IMR-90 (cell line): ENCODE results near the gene FAM20C. TPM values are rescaled to one million over a fixed set of nuclear protein-coding genes. Genes with fewer than 3 reads are reported as not detected.

Experiments
- ATAC-seq: fragments of 200-7000 bp; cut with Tn5 transposase; 2 replicates; pipeline ENCODE4 v1.9.1; 2020; ENCODE audit warnings: low read depth, mild to moderate bottlenecking, moderate library complexity
- BruUV-seq: library from RNA; stranded (reverse); fragments of 400-500 nt; replicated peaks from 2 replicates; lab custom pipeline; 2021; lab: Mats Ljungman, UMichigan
- CTCF ChIA-PET: fragments of 300-600 bp; formaldehyde crosslinking; extraction: SDS; loops from one replicate; lab custom pipeline; 2021; ENCODE audit warnings: antibody characterized with exemption; lab: Yijun Ruan, JAX
- POLR2A ChIA-PET: fragments of 300-600 bp; sonication (Branson Sonifier 250); formaldehyde crosslinking; loops from one replicate; lab custom pipeline; 2022; ENCODE audit warnings: antibody characterized with exemption; ENCODE audit not compliant: unreplicated experiment; lab: Charles Lee
- DNase-seq: peaks from one replicate; pipeline ENCODE4 v3.0.0; 2013
- H2AFZ ChIP-seq: replicated peaks from 2 replicates; pipeline ENCODE3; 2013; ENCODE audit warnings: low read length, mild to moderate bottlenecking; ENCODE audit not compliant: poor library complexity
- H2AK5ac ChIP-seq: 2 replicates; pipeline ENCODE4 v1.6.1; 2013; ENCODE audit warnings: low read depth, low read length, inconsistent platforms
- H2AK9ac ChIP-seq: replicated peaks from 2 replicates; pipeline ENCODE3; 2013; ENCODE audit warnings: mild to moderate bottlenecking, low read depth, low read length, moderate library complexity; ENCODE audit not compliant: poor library complexity
- H2BK120ac ChIP-seq: 2 replicates; pipeline ENCODE4 v1.6.1; 2013; ENCODE audit warnings: low read depth, low read length, inconsistent platforms
- H2BK15ac ChIP-seq: 3 replicates; pipeline ENCODE4 v1.6.1; 2013; ENCODE audit warnings: low read depth, low read length, inconsistent platforms
- H2BK20ac ChIP-seq: 2 replicates; pipeline ENCODE4 v1.6.1; 2013; ENCODE audit warnings: low read depth, mild to moderate bottlenecking, inconsistent platforms, low read length, moderate library complexity
- H2BK5ac ChIP-seq: 2 replicates; pipeline ENCODE4 v1.6.1; 2013; ENCODE audit warnings: mild to moderate bottlenecking, low read depth, low read length, inconsistent platforms; ENCODE audit not compliant: poor library complexity, severe bottlenecking
- H3K14ac ChIP-seq: replicated peaks from 2 replicates; pipeline ENCODE4 v1.6.1; 2013; ENCODE audit warnings: low read depth, low read length, inconsistent platforms
- H3K18ac ChIP-seq: 2 replicates; pipeline ENCODE4 v1.6.1; 2013; ENCODE audit warnings: low read depth, low read length, control low read depth
- H3K23ac ChIP-seq: 2 replicates; pipeline ENCODE4 v1.6.1; 2013; ENCODE audit warnings: low read depth, low read length, inconsistent platforms
- H3K27ac ChIP-seq: 2 replicates; pipeline ENCODE4 v1.5.1; 2013; ENCODE audit warnings: mild to moderate bottlenecking, control low read depth, low read length; ENCODE audit not compliant: insufficient read depth
- H3K27me3 ChIP-seq: 2 replicates; pipeline ENCODE4 v1.6.1; 2013; ENCODE audit warnings: low read length; ENCODE audit not compliant: control insufficient read depth, insufficient read depth
- H3K36me3 ChIP-seq: 2 replicates; pipeline ENCODE4 v1.6.1; 2013; ENCODE audit warnings: low read length, mixed read lengths; ENCODE audit not compliant: control insufficient read depth, insufficient read depth
- H3K4ac ChIP-seq: 2 replicates; pipeline ENCODE4 v1.6.1; 2013; ENCODE audit warnings: low read depth, low read length, inconsistent platforms
- H3K4me1 ChIP-seq: 2 replicates; pipeline ENCODE4 v1.6.1; 2013; ENCODE audit warnings: low read length, mixed read lengths; ENCODE audit not compliant: control insufficient read depth, insufficient read depth
- H3K4me2 ChIP-seq: 2 replicates; pipeline ENCODE4 v1.6.1; 2013; ENCODE audit warnings: low read depth, mild to moderate bottlenecking, control low read depth, low read length, moderate library complexity
- H3K4me3 ChIP-seq: 2 replicates; pipeline ENCODE4 v1.5.1; 2013; ENCODE audit warnings: low read depth, mild to moderate bottlenecking, control low read depth, low read length, moderate library complexity; ENCODE audit not compliant: insufficient read depth
- H3K56ac ChIP-seq: 2 replicates; pipeline ENCODE4 v1.6.1; 2013; ENCODE audit warnings: low read length, inconsistent platforms; ENCODE audit not compliant: insufficient read depth; ENCODE audit errors: extremely low read depth
- H3K79me1 ChIP-seq, 2 experiments: 2 replicates each; pipeline ENCODE4 v1.6.1; 2013; ENCODE audit warnings: low read length in 2 of 2, inconsistent platforms in 1 of 2, low read depth in 1 of 2
- H3K9ac ChIP-seq: 2 replicates; pipeline ENCODE4 v1.6.1; 2013; ENCODE audit warnings: low read depth, low read length, control low read depth
- H3K9me1 ChIP-seq: 2 replicates; pipeline ENCODE4 v1.6.1; 2013; ENCODE audit warnings: low read length, inconsistent platforms; ENCODE audit not compliant: insufficient read depth
- H3K9me3 ChIP-seq: 2 replicates; pipeline ENCODE4 v1.6.1; 2013; ENCODE audit warnings: low read length; ENCODE audit not compliant: control insufficient read depth, insufficient read depth
- H4K20me1 ChIP-seq: 2 replicates; pipeline ENCODE4 v1.6.1; 2013; ENCODE audit warnings: low read length, inconsistent platforms; ENCODE audit not compliant: insufficient read depth
- H4K5ac ChIP-seq: 2 replicates; pipeline ENCODE4 v1.6.1; 2013; ENCODE audit warnings: mild to moderate bottlenecking, low read depth, low read length, control low read depth
- H4K8ac ChIP-seq, 2 experiments: 2 replicates each; pipeline ENCODE4 v1.6.1; 2013; ENCODE audit warnings: low read depth in 2 of 2, low read length in 2 of 2, control low read depth in 1 of 2, inconsistent platforms in 1 of 2
- H4K91ac ChIP-seq: 2 replicates; pipeline ENCODE4 v1.6.1; 2013; ENCODE audit warnings: low read depth, low read length, inconsistent platforms; ENCODE audit not compliant: insufficient read depth
- BHLHE40 ChIP-seq: fragments of 150-350 bp; IDR thresholded peaks from 2 replicates; pipeline ENCODE4 v1.6.1; 2016; ENCODE audit warnings: mild to moderate bottlenecking, low read depth, low read length
- CEBPB ChIP-seq: IDR thresholded peaks from 2 replicates; pipeline ENCODE4 v1.6.1; 2012; ENCODE audit warnings: low read depth, low read length, improper control_type of control experiment
- CHD1 ChIP-seq: IDR thresholded peaks from 2 replicates; pipeline ENCODE4 v1.6.1; 2012; ENCODE audit warnings: low read depth, low read length, improper control_type of control experiment
- FOS ChIP-seq: fragments of 150-350 bp; IDR thresholded peaks from 2 replicates; pipeline ENCODE4 v1.6.1; 2016; ENCODE audit warnings: low read depth, low read length
- MAFK ChIP-seq: IDR thresholded peaks from 2 replicates; pipeline ENCODE4 v1.6.1; 2012; ENCODE audit warnings: low read depth, low read length, improper control_type of control experiment
- MAZ ChIP-seq: IDR thresholded peaks from 2 replicates; pipeline ENCODE4 v1.6.1; 2012; ENCODE audit warnings: low read depth, mild to moderate bottlenecking, low read length, improper control_type of control experiment, moderate library complexity, borderline replicate concordance
- NFE2L2 ChIP-seq: fragments of 150-350 bp; IDR thresholded peaks from 2 replicates; pipeline ENCODE4 v1.6.1; 2016; ENCODE audit warnings: low read depth, mild to moderate bottlenecking, low read length
- WGBS, 2 experiments: methylation state at CpG; one replicate each; pipeline versions ENCODE4 v1.1.5 to v1.1.7; 2013; ENCODE audit warnings: missing lambda C conversion rate in 2 of 2; ENCODE audit not compliant: insufficient read length in 1 of 2; ENCODE audit errors: extremely low coverage in 2 of 2; 5-methylcytosine and 5-hydroxymethylcytosine counted together
- dilution Hi-C: fragments of 300-500 bp; cut with HindIII; formaldehyde crosslinking; loops from one replicate; pipeline ENCODE4 v1.14.3; 2018; ENCODE audit warnings: low sequenced_read_pairs; ENCODE audit not compliant: unreplicated experiment
- in situ Hi-C: fragments of 300-500 bp; cut with MboI; formaldehyde crosslinking; loops from 3 replicates; pipeline ENCODE4 v1.14.3; 2019; ENCODE audit warnings: low sequenced_read_pairs, inconsistent platforms, mixed read lengths
- intact Hi-C: fragments of 100-400 bp; cut with micrococcal nuclease; formaldehyde crosslinking; loops from 2 replicates; pipeline ENCODE4 v1.10.0; 2022
- polyA plus RNA-seq, 3 experiments: library from polyadenylated mRNA; depleted of rRNA; stranded (reverse); fragments of >200 nt; gene quantifications; 2 replicates each; pipeline ENCODE4 v1.2.3, GENCODE V29; 2012; ENCODE audit warnings: low replicate concordance in 1 of 3
- total RNA-seq: library from RNA; depleted of rRNA; stranded (reverse); fragments of >200 nt; gene quantifications from 2 replicates; pipeline ENCODE4 v1.2.3, GENCODE V29; 2012
- TF ChIP-seq, protein P1 (sequence below): conservative IDR thresholded peaks from 2 replicates; pipeline ENCODE4 v1.5.1; 2012; ENCODE audit warnings: mild to moderate bottlenecking, low read depth, low read length, improper control_type of control experiment
- TF ChIP-seq, protein P2 (sequence below): fragments of 150-350 bp; IDR thresholded peaks from 2 replicates; pipeline ENCODE4 v1.6.1; 2017; ENCODE audit warnings: mild to moderate bottlenecking, antibody characterized with exemption, low read length, low read depth

FAM20C gene
- total and polyA plus RNA-seq, 2 of the 4 experiments (the other 2 are of a cell fraction): 7.7 to 36.6 TPM

DNA sequence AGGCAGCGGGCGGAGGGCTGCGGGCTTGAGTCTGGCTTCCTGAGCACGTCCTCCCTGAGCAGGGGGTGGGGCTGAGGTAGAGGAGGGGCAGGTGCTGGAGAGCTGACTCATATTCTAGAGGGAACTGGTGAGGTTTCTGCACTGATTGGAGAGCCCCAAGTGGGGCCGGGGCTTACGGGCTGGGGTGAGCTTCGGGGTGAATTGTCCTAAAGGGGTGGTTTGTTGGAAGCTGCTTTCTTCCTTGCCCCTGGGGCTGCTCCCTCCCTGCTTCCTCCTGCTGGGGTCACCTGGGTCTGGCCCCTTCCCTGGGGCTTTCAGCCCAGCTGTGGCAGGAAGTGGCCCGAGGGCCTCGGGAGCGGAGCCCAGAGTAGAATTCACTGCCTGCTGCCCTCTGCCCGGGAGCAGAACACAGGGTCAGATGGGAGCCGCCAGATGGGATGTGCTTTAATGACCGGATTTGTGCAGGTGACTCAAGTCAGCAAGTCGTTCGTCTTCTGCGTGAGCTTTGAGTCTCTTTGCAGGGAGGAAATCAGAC is 48.6 kb downstream of the FAM20C start:
- 61% methylated on average over 6 of the region's 16 CpGs; no CpG with 5 or more reads in 1 of the 2 experiments for WGBS, 2 experiments
- H3K27ac ChIP-seq: no peak overlapping the region
- H3K4me2 ChIP-seq: no peak overlapping the region
- no peak overlapping the region for H3K4me3 ChIP-seq
- no peak overlapping the region for H3K56ac ChIP-seq
- H4K8ac ChIP-seq: no peak overlapping the region
- no peak overlapping the region for H2AFZ ChIP-seq
- ATAC-seq (peak; percentile 38), DNase-seq (no peak)
- intact Hi-C loops: no loop called here
- POLR2A ChIA-PET: no interaction called here
- no peak overlapping the region for H2BK5ac ChIP-seq
- H4K5ac ChIP-seq: no peak overlapping the region
- no peaks in the 10 kb centered on the region for H3K27me3 ChIP-seq
- no TSS peak for BruUV-seq
- peaks cover 32 to 62% of the 10 kb centered on the region in 2 experiments for H3K79me1 ChIP-seq
- no peak overlapping the region for H3K14ac ChIP-seq
- TF ChIP-seq, protein P1, sequence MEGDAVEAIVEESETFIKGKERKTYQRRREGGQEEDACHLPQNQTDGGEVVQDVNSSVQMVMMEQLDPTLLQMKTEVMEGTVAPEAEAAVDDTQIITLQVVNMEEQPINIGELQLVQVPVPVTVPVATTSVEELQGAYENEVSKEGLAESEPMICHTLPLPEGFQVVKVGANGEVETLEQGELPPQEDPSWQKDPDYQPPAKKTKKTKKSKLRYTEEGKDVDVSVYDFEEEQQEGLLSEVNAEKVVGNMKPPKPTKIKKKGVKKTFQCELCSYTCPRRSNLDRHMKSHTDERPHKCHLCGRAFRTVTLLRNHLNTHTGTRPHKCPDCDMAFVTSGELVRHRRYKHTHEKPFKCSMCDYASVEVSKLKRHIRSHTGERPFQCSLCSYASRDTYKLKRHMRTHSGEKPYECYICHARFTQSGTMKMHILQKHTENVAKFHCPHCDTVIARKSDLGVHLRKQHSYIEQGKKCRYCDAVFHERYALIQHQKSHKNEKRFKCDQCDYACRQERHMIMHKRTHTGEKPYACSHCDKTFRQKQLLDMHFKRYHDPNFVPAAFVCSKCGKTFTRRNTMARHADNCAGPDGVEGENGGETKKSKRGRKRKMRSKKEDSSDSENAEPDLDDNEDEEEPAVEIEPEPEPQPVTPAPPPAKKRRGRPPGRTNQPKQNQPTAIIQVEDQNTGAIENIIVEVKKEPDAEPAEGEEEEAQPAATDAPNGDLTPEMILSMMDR: no peak
- TF ChIP-seq MAZ: no peak
- no peak for TF ChIP-seq NFE2L2
- TF ChIP-seq CEBPB: no peak
- no peak for TF ChIP-seq BHLHE40
- no peak for TF ChIP-seq MAFK
- TF ChIP-seq CHD1: no peak
- TF ChIP-seq, protein P2, sequence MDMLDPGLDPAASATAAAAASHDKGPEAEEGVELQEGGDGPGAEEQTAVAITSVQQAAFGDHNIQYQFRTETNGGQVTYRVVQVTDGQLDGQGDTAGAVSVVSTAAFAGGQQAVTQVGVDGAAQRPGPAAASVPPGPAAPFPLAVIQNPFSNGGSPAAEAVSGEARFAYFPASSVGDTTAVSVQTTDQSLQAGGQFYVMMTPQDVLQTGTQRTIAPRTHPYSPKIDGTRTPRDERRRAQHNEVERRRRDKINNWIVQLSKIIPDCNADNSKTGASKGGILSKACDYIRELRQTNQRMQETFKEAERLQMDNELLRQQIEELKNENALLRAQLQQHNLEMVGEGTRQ: no peak
- no peak for TF ChIP-seq FOS
- no peak overlapping the region for H2AK5ac ChIP-seq
- dilution Hi-C loops: no loop called here
- H3K9ac ChIP-seq: no peak overlapping the region
- H4K20me1 ChIP-seq: peaks cover 50% of the 10 kb centered on the region
- no peak overlapping the region for H2AK9ac ChIP-seq
- CTCF ChIA-PET: no interaction called here
- H3K23ac ChIP-seq: no peak overlapping the region
- no peak overlapping the region for H3K18ac ChIP-seq
- peaks cover 27% of the 10 kb centered on the region for H3K9me1 ChIP-seq
- H2BK15ac ChIP-seq: no peak overlapping the region
- no peak overlapping the region for H2BK20ac ChIP-seq
- peaks cover 47% of the 10 kb centered on the region for H3K36me3 ChIP-seq
- H3K4ac ChIP-seq: no peak overlapping the region
- no peaks in the 10 kb centered on the region for H3K9me3 ChIP-seq
- peaks cover 7% of the 10 kb centered on the region for H3K4me1 ChIP-seq
- no peak overlapping the region for H4K91ac ChIP-seq
- H2BK120ac ChIP-seq: no peak overlapping the region
- in situ Hi-C loops: no loop called here
